GM18951 (cell line): Measurements from ENCODE around the gene CCDC120.
A peak's percentile ranks its signal among the peaks of the same experiment; 100 is the strongest.

Experiments used
- POLR2A ChIP-seq: IDR thresholded peaks from 4 replicates; pipeline ENCODE4 v1.6.1; 2011; ENCODE audit warnings: mild to moderate bottlenecking; ENCODE audit not compliant: insufficient read length, insufficient read depth; ENCODE audit errors: extremely low read depth
- in situ Hi-C: fragments of 300-500 bp; cut with MboI; formaldehyde crosslinking; loops from one replicate; pipeline ENCODE4 v1.12.0; 2022; ENCODE audit warnings: low sequenced_read_pairs, mixed read lengths, inconsistent platforms; ENCODE audit not compliant: unreplicated experiment

CCDC120 gene

DNA sequence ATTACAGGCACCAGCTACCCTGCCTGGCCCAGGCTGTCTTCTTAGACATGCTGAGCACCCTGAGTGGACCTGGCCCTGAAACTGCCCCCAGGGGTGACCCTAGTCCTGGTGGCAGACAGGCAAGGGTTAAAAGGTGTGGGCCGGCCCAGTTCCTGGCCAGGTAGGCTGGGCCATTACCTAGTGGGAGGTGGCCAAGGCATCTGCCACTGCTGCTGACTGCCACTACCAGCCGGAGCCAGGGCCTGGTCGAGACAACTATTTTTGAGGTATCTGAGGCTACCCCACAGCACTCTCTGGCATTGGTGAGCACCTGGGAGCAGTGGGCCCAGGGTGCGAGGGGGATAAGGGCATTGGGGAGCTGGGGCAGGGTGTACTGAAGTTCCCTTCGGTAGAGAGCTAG, at the start of gene CCDC120:
CCDC120 (plus strand) TSS at position 206 of the 400 bp plus-strand sequence. CDS start 3,043 bp downstream, outside the sequence.
- TF ChIP-seq POLR2A, result no peak
- in situ Hi-C loops, result no loop called here

GRCh38 chrX:49019050-49019449, 39.7 kb upstream of the CCDC120 start:
- TF ChIP-seq POLR2A, result no peak
- in situ Hi-C loops, result no loop called here

DNA sequence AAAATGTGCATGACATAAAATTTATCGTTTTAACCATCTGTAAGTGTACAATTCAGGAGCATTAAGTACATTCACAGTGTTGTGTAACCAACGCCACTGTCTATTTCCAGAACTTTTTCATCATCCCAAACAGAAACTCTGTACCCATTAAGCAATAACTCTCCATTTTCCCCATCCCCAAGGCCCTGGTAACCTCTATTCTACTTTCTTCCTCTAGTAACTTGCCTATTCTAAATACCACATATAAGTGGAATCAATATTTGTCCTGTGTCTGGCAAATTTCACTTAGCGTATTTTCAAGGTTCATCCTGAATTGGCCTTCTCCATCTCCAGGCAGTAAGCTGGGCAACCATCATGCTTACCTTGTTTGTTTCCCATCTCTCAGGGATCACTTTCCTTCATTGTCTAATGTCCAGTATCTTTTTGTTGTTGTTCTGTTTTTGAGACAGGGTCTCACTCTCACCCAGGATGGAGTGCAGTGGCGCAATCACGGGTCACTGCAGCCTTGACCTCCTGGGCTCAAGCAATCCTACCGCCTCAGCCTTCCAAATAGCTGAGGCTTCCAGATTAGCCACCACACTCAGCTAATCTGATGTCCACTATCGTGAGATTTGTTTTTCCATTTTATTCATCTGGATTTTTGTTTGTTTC, 39.1 kb upstream of the CCDC120 start:
- no peak for TF ChIP-seq POLR2A
- in situ Hi-C loops, result no loop called here

DNA sequence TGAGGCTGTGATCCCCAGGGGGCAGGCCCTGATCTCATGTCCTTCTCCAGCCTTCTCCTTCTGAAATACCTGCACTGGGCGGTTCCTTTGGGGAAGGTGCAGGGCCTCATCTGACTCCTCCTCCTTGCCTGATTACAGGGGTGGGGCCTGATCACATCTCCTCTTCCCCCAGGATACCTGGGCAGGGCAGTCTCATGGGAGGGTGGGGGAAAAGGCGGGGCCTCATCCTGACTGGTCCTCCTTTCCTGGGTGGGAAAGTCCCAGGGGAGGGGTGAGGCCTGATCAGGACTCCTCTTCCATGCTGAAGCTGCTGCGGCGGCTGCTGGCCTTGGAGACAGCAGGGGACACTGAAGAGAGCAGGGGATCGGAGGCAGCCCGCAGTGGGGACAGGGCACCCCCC, 28.9 kb upstream of the CCDC120 start:
- no peak for TF ChIP-seq POLR2A
- in situ Hi-C loops, result no loop called here

DNA sequence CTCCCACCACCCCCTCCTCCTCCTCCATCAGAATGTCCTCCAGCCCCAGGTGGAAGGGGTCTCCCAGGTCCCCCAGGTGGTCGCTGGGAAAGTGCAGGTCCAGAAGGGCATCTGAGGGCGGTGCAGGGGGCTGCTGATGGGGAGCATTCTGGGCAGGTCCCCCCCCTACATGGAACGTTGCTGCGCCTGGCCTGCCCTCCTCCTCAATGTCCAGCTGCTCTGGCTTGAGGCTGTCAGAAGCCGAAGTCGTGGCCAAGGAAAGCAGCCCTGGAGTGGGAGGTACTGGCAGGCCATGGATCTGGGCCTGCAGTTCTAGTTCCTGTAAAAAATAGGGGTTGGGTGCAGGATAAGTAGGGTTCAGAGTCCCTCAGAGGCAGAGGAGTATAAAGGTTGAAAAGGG, 28.5 kb upstream of the CCDC120 start:
- no peak for TF ChIP-seq POLR2A
- in situ Hi-C loops, result no loop called here

- in situ Hi-C loops, result no loop called here
- no peak for TF ChIP-seq POLR2A
These were observed 20.8 kb upstream of the CCDC120 start for GRCh38 chrX:49037883-49038475.

DNA sequence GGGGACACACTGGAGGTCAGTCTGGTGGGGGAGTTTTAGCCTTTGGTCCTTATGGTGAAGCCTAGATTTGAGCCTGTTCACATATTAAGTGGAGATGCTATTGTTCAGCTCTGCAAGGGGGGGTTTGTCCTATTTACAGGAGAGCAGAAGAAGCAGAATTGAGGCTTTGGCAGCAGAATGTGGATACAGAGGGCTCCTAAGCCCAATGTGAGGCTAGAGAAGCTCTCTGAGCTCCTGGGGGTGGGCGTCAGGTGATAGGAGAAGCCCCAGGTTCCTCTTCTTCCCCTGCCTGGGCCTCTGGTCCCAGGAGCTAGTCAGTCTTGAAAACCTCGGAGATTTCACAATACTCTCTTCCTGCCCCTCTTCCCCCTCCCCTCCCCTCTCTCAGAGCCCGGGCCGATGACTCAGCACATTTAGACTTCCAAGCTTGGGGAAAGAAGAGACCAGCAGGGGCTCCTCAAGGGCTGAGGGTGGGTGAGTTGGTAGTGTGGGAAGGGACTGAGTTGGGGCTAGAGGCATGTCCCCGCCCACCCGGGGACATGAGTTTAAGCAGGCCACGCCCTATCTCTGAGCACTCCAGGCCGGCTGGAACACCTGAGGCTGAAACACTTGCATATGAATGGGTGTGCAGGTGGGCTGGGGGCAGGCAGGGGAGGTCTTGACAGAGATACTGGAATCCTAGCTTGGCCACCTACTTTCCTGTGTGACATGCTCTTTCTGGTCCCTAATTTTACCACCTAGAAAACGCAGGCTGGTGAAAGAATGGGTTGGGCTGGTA, 19.0 kb upstream of the CCDC120 start:
- in situ Hi-C loops, result no loop called here
- TF ChIP-seq POLR2A, result no peak

DNA sequence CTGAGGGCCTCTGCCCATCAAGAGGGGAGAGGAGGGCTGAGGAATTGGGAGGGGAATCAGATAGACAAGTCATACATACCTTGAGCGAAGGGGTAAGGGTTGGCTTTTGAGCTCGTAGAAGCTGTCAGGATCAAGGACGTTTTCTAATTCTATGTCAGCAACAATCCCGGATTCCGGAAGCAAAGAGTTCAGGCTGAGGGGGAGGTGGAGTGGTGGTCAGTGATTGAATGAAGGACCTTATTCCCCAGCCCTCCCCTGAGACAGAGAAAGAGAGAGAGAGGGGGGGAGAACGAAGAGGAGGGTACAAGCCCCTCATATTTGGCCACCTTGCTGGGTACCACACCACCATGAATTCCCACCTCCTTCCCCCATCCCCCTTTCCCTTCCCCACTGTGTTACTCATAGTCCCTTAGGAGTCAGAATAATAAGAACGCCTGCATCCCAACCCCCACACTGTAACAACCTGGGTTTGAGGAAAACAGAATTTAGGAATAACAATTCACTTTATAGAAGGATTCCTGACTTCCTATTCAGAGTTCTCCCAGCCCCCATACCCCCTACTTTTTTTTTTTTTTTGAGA, 18.3 kb upstream of the CCDC120 start:
- no peak for TF ChIP-seq POLR2A

DNA sequence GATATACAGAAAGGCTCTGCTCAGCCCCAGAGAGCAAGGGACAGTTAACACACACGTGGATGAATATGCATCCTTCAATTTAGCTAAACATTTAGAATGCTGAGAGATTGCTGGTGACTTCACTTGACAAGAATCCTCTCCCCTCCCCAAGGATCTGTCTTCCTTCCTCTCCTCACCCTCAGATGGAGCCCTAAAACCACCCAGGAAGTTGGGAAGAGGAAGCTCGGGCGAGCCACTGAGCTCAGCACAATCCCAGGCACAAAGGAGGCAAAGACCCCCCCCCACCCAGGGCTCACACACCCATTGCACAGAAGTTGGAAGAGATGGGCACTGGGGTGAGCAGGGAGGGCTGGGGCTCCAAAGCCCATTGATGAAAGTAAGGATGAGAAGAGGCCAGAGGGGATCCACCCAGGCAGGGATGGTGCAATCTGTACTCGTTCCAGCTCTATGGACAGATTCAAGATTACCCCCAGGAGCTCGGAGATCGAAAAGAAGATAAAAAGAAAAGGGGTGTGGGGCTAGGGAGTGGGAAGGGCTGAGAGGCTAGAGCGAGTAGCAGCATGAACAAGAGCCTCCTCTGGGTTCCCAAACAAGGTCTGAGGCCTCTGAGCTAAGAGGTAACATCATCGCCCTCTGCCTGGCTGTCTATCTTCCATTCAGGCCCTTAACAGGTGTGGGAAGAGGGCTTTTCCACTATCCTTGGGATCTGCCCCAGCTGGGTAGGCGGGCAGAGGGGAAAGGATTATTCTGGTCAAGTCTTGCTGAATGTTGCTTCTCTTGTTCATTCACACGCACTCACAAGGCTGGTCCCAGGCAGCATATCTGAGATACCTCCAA, 16.8 kb upstream of the CCDC120 start:
- no peak for TF ChIP-seq POLR2A
- in situ Hi-C loops, result no loop called here

More for the DNA sequence above, 18.3 kb upstream of the CCDC120 start:
- in situ Hi-C loops, result no loop called here

DNA sequence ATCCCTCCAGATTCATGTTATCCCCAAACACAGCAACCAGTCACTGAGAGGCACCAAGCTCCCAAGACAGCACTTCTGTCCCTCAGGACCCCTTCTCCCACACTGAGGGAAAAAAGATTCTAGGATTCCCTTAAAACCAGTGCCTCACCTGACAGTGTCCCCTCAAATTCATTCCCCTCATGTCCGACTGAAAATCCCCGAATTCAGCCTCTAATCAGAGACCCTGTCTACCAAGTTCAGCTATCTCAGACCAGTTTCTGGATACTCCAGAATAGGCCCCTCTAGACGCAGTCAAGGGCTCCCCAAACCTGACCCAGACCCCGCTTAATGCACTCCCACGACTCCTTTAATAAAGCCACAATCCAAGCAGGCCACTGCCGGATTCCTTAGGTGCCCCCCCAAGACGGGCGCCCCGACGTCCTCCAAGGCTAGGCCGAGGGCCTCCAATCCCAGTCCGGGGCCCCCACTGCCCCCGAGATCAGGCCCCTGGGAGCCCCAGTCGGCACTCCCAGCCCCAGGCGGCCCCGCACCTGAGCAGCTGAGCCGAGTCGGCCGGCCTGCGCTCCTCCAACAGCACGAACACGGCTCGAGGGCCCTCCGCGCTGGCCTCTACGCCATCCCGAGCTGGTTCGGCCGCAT, 16.1 kb upstream of the CCDC120 start:
- in situ Hi-C loops, result no loop called here
- no peak for TF ChIP-seq POLR2A

- peak; percentile 36 for TF ChIP-seq POLR2A
- in situ Hi-C loops, result no loop called here
These were observed 15.4 kb upstream of the CCDC120 start, which contains the start of gene TFE3 for GRCh38 chrX:49043220-49043986. TSS of gene TFE3 (minus strand) at chrX:49043357. CDS start at chrX:49043226, 131 bp downstream.

- TF ChIP-seq POLR2A, result no peak
These were observed 14.9 kb upstream of the CCDC120 start for GRCh38 chrX:49043987-49044281.

More at GRCh38 chrX:49043987-49044281, 14.9 kb upstream of the CCDC120 start:
- in situ Hi-C loops, result no loop called here
